ENCODE results near the gene BRD1.
"Not testable (repeated sequence)": the region's sequence is repeated elsewhere in the genome, so short reads cannot be mapped to it uniquely, and the experiment has no call there.

BRD1 gene

DNA sequence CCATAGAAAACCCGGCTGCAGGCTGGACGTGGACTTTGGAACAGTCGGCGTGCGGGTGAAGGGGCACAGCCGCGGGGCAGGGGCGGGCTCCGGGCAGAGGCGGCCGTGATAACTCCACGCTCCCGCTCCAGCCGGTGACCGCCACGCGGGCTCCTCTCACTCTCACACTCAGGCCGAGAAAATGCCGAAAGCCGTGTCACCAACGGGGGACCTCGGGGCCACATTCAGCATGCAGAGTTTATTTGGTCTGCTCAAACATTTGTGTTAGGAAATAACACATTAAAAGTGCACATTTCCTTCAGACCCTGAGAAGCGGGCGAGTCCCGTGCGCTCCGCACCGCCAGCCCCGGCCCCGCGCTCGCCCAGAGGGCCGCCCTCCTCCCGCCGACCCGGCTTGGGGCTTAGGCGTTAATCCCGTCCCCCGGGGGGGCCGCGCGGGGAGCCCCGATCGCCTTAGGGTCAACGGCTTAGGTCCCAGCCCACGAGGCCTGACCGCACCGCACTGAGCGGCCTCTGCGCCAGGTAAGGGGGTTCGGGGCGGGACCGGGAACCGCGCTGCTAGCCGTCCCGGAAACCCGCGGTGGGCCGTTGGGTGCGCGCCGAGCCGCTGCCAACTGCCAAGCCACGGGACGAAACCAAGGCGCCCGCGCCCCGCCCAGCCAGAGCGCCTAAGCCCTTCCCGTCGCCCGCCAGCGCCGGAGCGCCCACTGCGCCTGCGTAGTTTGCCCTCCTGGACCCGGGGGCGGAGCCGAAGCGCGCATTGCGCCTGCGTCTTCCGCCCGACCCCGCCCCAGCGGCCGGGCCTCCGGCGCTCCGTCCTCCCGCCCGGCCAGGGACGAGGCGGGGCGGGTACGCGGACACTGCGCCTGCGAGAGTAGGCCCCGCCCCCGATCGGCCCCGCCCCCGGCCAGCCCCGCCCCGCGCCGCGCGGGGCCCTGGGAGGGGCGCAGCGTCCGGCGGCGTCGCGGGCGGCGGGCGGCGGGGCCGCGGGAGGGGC is 25.5 kb upstream of the BRD1 start, which contains the start of gene ZBED4:
TSS of gene ZBED4 (plus strand) at position 947 of the 997 bp plus-strand sequence. CDS start 29,819 bp downstream, outside the sequence.
- WGBS, 2 experiments: 1% methylated on average over 127 of the region's 127 CpGs
- peak within 1 kb of the TSS; percentile 77 for H3K27ac ChIP-seq (ENCODE audit: insufficient read depth, low read depth, low read length, poor library complexity, severe bottlenecking)

DNA sequence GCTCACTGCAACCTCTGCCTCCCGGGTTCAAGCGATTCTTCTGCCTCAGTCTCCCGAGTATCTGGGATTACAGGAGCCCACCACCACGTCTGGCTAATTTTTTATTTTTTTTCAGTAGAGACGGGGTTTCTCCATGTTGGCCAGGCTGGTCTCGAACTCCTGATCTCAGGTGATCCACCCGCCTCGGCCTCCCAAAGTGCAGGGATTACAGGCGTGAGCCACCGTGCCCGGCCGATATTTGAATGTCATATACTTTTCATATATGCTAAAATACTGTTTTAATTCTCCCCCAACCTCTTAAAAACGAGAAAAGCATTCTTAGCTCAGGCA is 24.9 kb upstream of the BRD1 start:
- peak overlapping the region; percentile 54 for H3K4me3 ChIP-seq (ENCODE audit: insufficient read depth, low read depth, low read length)
- not testable (repeated sequence) for H3K9me3 ChIP-seq (ENCODE audit: control insufficient read depth, low read length); H3K36me3 ChIP-seq (ENCODE audit: control insufficient read depth, insufficient read depth, low read length); H3K27ac ChIP-seq (ENCODE audit: insufficient read depth, low read depth, low read length, poor library complexity, severe bottlenecking)
- H3K4me1 ChIP-seq (ENCODE audit: control insufficient read depth, insufficient read depth, low read length): peaks cover 23% of the 10 kb centered on the region
- WGBS, 2 experiments: 59 to 64% methylated on average over 13 of the region's 13 CpGs
- H3K27me3 ChIP-seq (ENCODE audit: control insufficient read depth, insufficient read depth, low read length, poor library complexity, severe bottlenecking): peaks cover 56% of the 10 kb centered on the region

More for the DNA sequence above, 25.5 kb upstream of the BRD1 start, which contains the start of gene ZBED4:
- no peaks in the 10 kb centered on the region for H3K9me3 ChIP-seq (ENCODE audit: control insufficient read depth, low read length)
- H3K4me1 ChIP-seq (ENCODE audit: control insufficient read depth, insufficient read depth, low read length): peaks cover 19% of the 10 kb centered on the region
- H3K36me3 ChIP-seq (ENCODE audit: control insufficient read depth, insufficient read depth, low read length): no peaks in the 10 kb centered on the region
- H3K4me3 ChIP-seq (ENCODE audit: insufficient read depth, low read depth, low read length): peak within 1 kb of the TSS; percentile 87
- H3K27me3 ChIP-seq (ENCODE audit: control insufficient read depth, insufficient read depth, low read length, poor library complexity, severe bottlenecking): peaks cover 50% of the 10 kb centered on the region

DNA sequence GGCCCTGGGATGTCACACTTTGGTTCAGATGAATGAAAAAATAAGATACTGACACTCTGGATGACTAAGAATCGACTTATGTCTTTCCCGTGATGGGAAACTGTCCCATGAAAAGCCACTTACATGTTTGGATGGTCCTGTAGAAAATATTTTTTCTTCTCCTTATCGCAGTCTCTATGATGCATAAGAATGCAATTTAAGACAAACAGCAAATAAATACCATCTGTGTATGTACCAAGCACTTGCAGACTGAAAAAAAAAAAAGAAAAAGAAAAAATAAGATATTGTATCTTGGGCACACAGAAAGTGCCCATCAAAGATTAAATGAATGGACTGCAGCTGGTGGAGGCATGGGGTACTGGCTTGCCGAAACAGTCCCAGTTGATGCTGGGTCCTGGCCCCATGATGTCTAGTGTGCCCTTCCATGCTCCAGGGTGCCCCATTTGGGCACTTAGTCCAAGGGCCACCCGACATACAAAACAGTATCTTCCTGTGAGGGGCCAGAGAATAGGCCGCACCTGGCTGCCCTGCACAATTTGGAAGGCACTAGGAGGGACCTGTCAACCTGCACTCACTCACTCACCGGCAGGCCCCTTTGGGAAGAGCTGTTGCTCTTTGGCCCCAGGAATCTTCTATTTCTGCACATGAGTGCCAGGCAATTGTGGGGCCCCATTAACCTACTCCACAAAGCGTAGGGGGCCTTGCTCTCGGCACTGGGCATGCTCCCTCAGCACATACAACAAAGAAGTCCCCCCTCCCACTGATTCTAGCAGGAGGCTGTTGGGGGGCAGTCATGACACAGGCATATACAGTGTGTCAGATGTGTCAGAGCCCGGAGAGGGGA is 23.5 kb upstream of the BRD1 start:
- Histone ChIP-seq H3K27ac (ENCODE audit: insufficient read depth, low read depth, low read length, poor library complexity, severe bottlenecking) (no peak overlapping the region), H3K4me1 (ENCODE audit: control insufficient read depth, insufficient read depth, low read length) (peaks cover 22% of the 10 kb centered on the region), H3K36me3 (ENCODE audit: control insufficient read depth, insufficient read depth, low read length) (no peaks in the 10 kb centered on the region), H3K27me3 (ENCODE audit: control insufficient read depth, insufficient read depth, low read length, poor library complexity, severe bottlenecking) (peaks cover 70% of the 10 kb centered on the region), H3K9me3 (ENCODE audit: control insufficient read depth, low read length) (no peaks in the 10 kb centered on the region), H3K4me3 (ENCODE audit: insufficient read depth, low read depth, low read length) (no peak overlapping the region)
- 69 to 77% methylated on average over 9 of the region's 10 CpGs for WGBS, 2 experiments

DNA sequence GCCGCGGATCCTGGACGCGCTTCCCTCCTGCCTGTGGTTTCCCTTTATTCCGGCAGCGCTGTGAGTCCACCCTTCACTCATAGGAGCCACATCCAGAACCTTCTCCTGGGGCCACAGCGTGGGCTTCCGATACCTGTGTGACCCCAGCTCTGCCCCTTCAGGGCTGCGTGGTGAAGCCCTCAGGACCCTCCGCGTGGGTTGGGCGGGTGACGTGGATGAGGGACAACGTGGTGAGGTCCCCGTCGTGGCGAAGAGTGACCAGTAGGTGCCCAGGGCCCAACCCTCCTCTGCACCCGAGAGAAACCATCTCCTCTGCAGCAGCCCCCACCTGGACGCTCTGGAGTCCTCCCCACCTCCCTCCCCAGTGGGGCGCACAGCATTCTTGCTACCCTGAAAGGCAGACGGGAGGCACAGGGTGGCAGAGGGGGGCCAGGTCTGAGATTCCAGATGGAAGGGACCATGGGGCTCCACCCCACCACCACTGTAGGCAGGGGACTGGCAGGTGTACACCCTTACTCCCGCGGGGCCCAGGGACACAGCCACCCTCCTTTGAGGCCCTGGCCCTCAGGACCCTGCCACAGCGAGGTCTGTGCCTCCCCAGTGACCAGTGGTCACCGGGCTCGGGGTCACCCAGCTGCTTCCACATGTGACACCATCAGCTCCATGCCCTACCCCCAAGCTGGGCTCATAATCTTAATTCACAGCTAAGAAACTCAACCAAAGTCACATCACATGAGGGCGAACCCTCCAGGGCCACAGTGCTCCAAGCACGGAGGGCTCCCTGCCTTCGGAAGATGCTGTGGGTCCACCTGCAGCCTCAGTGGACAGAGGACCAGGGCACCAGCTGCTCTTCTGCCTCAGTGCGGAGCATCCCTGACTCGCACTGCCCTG is 22.6 kb upstream of the BRD1 start:
- H3K27me3 ChIP-seq (ENCODE audit: control insufficient read depth, insufficient read depth, low read length, poor library complexity, severe bottlenecking): peaks cover 79% of the 10 kb centered on the region
- no peaks in the 10 kb centered on the region for H3K9me3 ChIP-seq (ENCODE audit: control insufficient read depth, low read length)
- H3K27ac ChIP-seq (ENCODE audit: insufficient read depth, low read depth, low read length, poor library complexity, severe bottlenecking): no peak overlapping the region
- WGBS, 2 experiments: 45 to 47% methylated on average over 31 of the region's 31 CpGs
- H3K4me3 ChIP-seq (ENCODE audit: insufficient read depth, low read depth, low read length): no peak overlapping the region
- H3K36me3 ChIP-seq (ENCODE audit: control insufficient read depth, insufficient read depth, low read length): no peaks in the 10 kb centered on the region
- peaks cover 13% of the 10 kb centered on the region for H3K4me1 ChIP-seq (ENCODE audit: control insufficient read depth, insufficient read depth, low read length)

DNA sequence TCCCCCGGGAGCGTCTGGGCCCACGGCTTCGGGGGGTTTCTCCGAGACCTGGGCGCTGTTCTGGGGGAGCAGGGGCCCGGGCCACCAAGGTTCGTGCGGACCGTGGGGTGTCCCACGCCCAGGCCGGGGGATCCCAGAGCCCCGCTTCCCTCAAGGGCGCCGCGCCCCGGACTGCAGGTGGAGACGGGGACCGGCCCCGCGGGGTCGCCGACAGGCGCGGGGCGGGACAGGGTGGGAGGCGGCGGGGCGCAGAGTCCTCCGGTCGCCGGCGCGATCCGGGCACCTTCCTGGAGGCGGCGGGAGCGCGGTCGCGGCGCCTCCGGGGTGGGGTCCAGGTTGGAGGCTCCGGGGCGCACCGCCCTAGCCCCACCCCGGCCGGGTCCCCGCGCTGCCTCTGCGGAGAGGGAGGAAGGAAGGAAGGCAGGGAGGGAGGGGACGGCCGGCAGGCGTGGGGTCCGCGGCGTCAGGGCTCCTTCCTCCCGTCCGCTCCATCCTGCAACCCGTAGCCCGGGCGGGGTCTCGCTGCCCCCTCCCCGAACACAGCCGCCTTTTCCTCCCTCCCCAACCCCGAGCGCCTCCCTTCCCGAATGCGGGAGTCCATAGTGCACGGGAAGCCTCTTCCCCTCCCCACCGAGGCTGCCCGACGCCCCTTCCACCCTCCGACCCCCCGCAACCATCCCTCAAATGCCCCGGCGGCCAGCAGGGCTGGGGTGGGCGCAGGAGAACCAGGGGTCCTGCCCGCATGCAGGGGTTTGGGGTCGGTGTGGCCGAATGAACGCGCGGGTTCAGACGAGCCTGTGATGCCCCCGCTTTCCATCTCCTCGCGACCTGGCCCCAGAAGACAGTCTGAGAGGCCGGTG is 21.7 kb upstream of the BRD1 start:
- H3K27me3 ChIP-seq (ENCODE audit: control insufficient read depth, insufficient read depth, low read length, poor library complexity, severe bottlenecking): peaks cover 88% of the 10 kb centered on the region
- no peak overlapping the region for H3K27ac ChIP-seq (ENCODE audit: insufficient read depth, low read depth, low read length, poor library complexity, severe bottlenecking)
- no peaks in the 10 kb centered on the region for H3K9me3 ChIP-seq (ENCODE audit: control insufficient read depth, low read length)
- H3K4me3 ChIP-seq (ENCODE audit: insufficient read depth, low read depth, low read length): peak overlapping the region; percentile 18
- peaks cover 6% of the 10 kb centered on the region for H3K4me1 ChIP-seq (ENCODE audit: control insufficient read depth, insufficient read depth, low read length)
- H3K36me3 ChIP-seq (ENCODE audit: control insufficient read depth, insufficient read depth, low read length): no peaks in the 10 kb centered on the region
- WGBS, 2 experiments: 3% methylated on average over 89 of the region's 89 CpGs

DNA sequence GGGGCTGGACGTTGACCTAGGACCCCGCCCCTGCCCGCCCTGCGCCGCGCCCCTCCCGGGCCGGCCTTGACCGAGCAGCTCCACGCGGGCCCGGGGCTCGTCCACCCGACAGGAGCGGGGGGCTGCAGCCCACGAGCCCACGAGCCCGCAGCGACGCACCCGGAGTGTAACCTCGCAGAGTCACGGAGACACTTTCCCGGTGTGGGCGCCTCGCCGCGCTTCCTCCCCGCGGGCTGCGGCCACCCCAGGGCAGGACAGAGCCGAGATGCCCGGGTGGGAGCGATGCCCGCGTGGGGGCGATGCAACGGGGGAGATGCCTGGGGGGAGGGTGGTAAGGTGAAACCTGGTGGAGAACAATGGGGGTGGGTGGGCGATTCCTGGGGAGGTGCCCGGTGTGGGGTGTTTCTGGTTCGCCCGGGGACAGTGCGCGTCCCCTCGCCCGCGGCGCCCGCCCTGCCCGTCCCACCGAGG is 21.1 kb upstream of the BRD1 start:
- H3K4me3 ChIP-seq (ENCODE audit: insufficient read depth, low read depth, low read length): no peak overlapping the region
- 1 to 3% methylated on average over 51 of the region's 51 CpGs for WGBS, 2 experiments
- H3K36me3 ChIP-seq (ENCODE audit: control insufficient read depth, insufficient read depth, low read length): no peaks in the 10 kb centered on the region
- peaks cover 6% of the 10 kb centered on the region for H3K4me1 ChIP-seq (ENCODE audit: control insufficient read depth, insufficient read depth, low read length)
- H3K27me3 ChIP-seq (ENCODE audit: control insufficient read depth, insufficient read depth, low read length, poor library complexity, severe bottlenecking): peaks cover 88% of the 10 kb centered on the region
- H3K9me3 ChIP-seq (ENCODE audit: control insufficient read depth, low read length): no peaks in the 10 kb centered on the region
- H3K27ac ChIP-seq (ENCODE audit: insufficient read depth, low read depth, low read length, poor library complexity, severe bottlenecking): no peak overlapping the region

DNA sequence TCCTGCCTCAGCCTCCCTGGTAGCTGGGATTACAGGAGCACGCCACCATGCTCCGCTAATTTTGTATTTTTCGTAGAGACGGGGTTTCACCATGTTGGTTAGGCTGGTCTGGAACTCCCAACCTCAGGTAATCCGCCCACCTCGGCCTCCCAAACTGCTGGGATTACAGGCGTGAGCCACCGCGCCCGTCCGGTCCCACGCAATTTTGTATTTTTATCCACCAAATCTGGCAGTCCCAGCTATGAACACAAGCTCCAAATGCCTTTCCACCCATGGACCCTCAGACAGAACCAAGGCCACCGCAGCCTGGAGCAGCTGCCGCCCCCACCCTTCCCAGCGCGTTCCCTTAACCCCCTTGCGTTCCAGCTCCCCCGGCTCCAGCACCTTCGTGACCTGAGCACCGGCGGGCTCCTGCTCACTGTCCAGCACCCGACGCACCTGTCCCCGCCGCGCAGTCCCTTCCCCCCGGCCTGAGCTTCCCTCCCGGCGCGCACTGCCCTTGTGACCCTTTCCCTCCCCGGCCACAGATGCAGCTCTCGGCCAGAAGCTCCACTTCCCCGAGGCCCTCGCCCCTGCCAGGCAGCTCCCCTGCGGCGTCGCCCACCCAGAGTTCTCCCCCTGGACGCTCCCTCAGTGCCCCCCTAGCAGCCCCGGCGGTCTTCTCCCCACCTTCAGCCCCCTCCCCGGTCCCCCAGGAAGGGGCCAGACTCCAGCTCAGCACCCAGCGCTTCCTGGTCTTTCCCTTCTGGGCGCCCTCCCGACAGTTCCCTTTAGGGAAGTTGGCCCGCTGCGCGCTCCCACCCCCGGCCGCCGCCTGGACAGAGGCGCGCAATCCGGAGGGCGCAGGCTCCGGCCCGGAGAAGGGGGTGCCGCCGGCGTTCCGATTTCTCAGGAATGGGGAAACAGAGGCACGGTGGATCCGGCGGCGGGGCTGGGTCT is 20.3 kb upstream of the BRD1 start:
- Histone ChIP-seq H3K9me3 (ENCODE audit: control insufficient read depth, low read length) (no peaks in the 10 kb centered on the region), H3K36me3 (ENCODE audit: control insufficient read depth, insufficient read depth, low read length) (no peaks in the 10 kb centered on the region), H3K27ac (ENCODE audit: insufficient read depth, low read depth, low read length, poor library complexity, severe bottlenecking) (no peak overlapping the region), H3K4me3 (ENCODE audit: insufficient read depth, low read depth, low read length) (no peak overlapping the region), H3K27me3 (ENCODE audit: control insufficient read depth, insufficient read depth, low read length, poor library complexity, severe bottlenecking) (peaks cover 86% of the 10 kb centered on the region), H3K4me1 (ENCODE audit: control insufficient read depth, insufficient read depth, low read length) (peaks cover 6% of the 10 kb centered on the region)
- 18% methylated on average over 64 of the region's 64 CpGs for WGBS, 2 experiments

DNA sequence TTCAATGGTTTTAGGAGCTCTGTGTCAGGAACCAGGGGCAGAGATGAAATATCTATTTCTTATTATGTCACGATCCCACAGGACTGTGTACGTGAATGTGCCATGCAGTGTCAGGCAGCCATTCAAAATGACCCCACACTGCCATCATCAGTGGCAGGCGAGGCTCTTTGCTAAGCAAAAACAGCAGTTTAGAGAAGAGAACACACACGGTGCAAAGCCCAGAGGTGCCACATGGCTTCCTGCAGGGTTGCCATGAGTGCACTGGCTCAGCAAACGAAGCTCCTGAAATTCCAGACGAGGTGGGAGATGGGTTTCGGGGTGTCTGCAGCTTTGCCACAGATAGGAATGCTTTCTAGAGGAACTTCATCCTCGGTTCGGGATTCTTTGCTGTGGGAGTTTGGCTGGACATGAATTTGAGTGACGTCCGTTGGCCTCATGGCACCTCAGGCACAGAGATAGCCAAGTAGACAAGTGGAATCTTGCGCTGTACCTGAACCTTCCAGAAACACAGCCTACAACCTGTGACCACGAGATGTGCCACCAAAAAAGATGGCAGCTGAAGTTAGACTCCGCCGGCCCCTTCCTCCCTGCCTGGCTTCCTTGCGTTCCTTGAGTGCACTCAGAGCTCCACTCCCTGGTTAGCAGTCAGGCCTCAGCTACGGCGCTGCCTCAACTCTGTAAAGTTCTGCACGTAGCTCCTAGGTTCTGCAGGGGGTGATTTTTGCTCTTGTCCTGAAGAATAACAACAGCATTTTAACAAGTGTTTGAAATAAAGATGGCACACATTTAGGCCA is 18.2 kb upstream of the BRD1 start:
- 81 to 83% methylated on average over 19 of the region's 19 CpGs for WGBS, 2 experiments
- Histone ChIP-seq H3K9me3 (ENCODE audit: control insufficient read depth, low read length) (no peaks in the 10 kb centered on the region), H3K4me3 (ENCODE audit: insufficient read depth, low read depth, low read length) (no peak overlapping the region), H3K4me1 (ENCODE audit: control insufficient read depth, insufficient read depth, low read length) (peaks cover 6% of the 10 kb centered on the region), H3K27ac (ENCODE audit: insufficient read depth, low read depth, low read length, poor library complexity, severe bottlenecking) (no peak overlapping the region), H3K27me3 (ENCODE audit: control insufficient read depth, insufficient read depth, low read length, poor library complexity, severe bottlenecking) (peaks cover 65% of the 10 kb centered on the region), H3K36me3 (ENCODE audit: control insufficient read depth, insufficient read depth, low read length) (no peaks in the 10 kb centered on the region)
